D721Med (cell line): ENCODE data around the gene ATP8A1.

ENCODE experiments used
- DNase-seq: peaks from one replicate; pipeline ENCODE4 v3.0.0; 2011; ENCODE audit warnings: low spot score; ENCODE audit not compliant: insufficient read length
- FAIRE-seq: peaks from 2 replicates; lab custom pipeline; 2011; peaks lifted over from hg19 to GRCh38; lab: Jason Lieb, UNC
- CTCF ChIP-seq: IDR thresholded peaks from 2 replicates; pipeline ENCODE4 v1.5.1; 2012; ENCODE audit warnings: mild to moderate bottlenecking, control low read depth; ENCODE audit not compliant: insufficient read depth; ENCODE audit errors: missing control alignments

The ATP8A1 gene

GRCh38 chr4:42624551-42624950 is 32.4 kb downstream of the ATP8A1 start:
- no peak for FAIRE-seq
- DNase-seq, result no peak
- no peak for TF ChIP-seq CTCF

GRCh38 chr4:42618023-42618422 is 38.9 kb downstream of the ATP8A1 start:
- TF ChIP-seq CTCF, result no peak
- no peak for FAIRE-seq
- DNase-seq, result no peak

- TF ChIP-seq CTCF, result no peak
- FAIRE-seq (no peak), DNase-seq (no peak)
Measured at GRCh38 chr4:42617030-42617429, 39.9 kb downstream of the ATP8A1 start.

DNA sequence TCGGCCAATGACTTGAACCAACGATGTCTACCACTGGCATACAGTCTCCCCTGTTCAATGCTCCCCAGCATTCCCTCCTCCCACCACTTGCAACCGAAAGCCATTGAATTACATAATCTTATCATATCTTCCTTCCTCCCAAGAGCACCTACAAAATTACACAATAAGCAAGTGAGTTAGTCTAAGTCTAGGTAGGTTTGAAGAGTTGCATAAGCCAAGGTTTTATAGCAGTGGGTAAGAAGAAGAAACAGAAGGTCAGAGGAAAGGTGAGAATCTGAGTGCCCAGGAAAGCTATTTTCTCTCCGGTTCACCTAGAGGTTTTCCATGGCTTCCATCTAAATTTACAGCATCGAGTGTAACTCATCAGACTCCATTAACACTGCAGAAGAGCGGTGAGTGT is 40.3 kb downstream of the ATP8A1 start:
- no peak for TF ChIP-seq CTCF
- FAIRE-seq (no peak), DNase-seq (no peak)

DNA sequence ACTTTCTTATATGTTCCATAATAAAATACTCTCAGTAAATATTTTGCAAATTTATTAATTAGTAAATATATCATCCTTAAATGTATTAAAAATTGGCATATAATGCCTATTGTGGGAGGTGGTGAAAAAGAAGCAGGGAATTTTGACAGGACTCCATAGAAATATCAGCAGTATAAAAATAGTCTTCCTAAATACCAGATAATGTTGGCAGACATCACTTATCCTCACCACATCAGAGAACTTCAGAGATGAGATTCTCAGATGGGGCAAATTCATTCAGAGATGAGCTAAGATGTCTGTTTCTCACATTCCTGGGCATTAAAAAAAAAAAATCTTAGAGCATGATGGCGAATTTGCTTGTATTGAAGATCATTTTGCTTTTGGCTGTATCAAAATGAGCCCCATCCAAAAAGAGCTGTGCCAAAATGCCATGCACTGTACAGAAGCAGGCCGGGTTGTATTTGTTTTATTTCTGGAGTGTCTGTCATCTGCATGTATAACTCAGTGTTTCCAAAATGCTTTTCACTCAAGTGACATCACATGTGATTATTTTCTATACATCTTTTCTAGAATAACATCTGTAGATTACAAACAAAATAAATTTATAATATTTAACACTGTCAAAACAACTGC is 41.7 kb downstream of the ATP8A1 start:
- TF ChIP-seq CTCF, result no peak
- DNase-seq (no peak), FAIRE-seq (no peak)

DNA sequence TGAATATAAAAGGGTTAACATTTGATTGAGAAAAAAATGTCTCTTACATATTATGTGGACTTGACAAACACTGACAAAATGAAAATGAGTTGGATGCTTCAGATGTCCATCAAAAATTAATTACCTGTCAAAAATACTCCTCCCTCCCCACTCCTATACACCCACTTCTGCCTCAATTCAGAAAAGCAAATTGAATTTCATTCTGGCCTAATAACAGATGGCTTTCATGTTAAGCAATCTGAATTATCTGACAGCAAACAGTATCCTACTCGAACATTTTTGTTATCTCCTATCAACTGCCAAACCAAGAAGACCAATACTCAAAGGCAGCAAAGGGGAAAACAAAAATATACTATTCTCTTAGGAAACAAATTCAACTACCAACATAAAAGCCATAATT is 44.0 kb downstream of the ATP8A1 start:
- FAIRE-seq (peak; percentile 41), DNase-seq (no peak)
- no peak for TF ChIP-seq CTCF

GRCh38 chr4:42610941-42611340 is 46.0 kb downstream of the ATP8A1 start:
- FAIRE-seq (no peak), DNase-seq (no peak)
- TF ChIP-seq CTCF, result no peak
